ENCODE results near the gene FBXO31.
"Not testable (repeated sequence)": the region's sequence is repeated elsewhere in the genome, so short reads cannot be mapped to it uniquely, and the experiment has no call there.

FBXO31 gene

GRCh38 chr16:87362828-87363559 lies 20.6 kb downstream of the FBXO31 start:
- not testable (repeated sequence) for DNase-seq (ENCODE audit: low read depth)

GRCh38 chr16:87361916-87362619 lies 21.5 kb downstream of the FBXO31 start:
- no peak for DNase-seq (ENCODE audit: low read depth)

DNA sequence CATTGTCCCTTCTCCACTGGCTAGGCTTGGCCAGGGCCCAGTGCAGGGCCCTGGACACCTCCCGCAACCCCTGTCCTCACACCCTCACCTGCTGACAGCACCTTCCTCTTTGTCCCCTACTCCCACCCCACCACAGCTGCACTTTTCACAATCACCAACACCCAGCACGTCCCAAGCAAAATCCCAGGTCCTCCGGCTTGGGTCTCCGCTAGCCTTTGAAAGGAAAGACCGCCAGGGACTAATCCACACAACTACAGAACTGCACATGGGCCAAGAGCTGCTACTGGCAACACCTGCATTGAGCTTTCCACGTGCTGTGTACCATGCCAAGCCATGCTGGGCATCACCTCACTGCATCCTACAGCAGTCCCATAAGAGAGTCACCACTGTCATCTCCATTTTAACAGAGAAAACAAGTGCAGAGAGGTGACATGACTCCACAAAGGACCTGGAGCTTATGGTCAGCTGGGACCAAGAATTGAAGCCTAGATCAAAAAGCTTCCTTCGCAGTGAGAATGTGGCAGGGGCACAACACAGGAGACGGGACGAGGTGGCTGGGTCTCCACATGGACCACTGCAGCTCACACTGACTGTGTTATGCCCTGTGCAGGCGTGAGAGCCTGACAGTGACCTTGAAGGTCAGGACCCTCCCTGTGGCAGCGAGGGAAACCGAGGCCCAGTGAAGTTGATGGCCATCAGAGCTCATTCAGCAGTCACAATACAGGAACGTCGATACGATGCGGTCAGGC lies 22.5 kb downstream of the FBXO31 start:
- DNase-seq (ENCODE audit: low read depth): no peak

GRCh38 chr16:87359121-87359520 lies 24.5 kb downstream of the FBXO31 start:
- no peak for DNase-seq (ENCODE audit: low read depth)

- DNase-seq (ENCODE audit: low read depth): no peak
These were observed 24.9 kb downstream of the FBXO31 start for GRCh38 chr16:87358696-87359095.

- no peak for DNase-seq (ENCODE audit: low read depth)
These were observed 25.3 kb downstream of the FBXO31 start for GRCh38 chr16:87358250-87358649.

DNA sequence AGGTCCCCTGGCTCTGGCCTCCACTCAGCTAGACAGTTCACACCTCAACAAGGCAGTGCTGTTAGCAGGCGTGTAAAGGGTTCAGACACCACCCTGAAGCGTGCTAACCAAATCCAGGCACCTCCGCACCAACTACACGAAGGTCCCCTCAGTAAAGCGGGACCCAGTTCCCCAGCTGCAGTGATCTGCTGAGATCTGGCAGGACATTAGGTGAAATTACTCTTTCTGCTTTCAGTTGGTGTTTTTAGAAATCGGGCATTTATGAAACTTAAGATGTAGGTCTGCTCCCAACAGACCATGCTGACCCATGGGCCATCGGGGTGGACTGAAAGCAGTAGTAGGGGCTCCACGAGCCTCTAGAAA lies 27.1 kb downstream of the FBXO31 start:
- DNase-seq (ENCODE audit: low read depth): no peak

DNA sequence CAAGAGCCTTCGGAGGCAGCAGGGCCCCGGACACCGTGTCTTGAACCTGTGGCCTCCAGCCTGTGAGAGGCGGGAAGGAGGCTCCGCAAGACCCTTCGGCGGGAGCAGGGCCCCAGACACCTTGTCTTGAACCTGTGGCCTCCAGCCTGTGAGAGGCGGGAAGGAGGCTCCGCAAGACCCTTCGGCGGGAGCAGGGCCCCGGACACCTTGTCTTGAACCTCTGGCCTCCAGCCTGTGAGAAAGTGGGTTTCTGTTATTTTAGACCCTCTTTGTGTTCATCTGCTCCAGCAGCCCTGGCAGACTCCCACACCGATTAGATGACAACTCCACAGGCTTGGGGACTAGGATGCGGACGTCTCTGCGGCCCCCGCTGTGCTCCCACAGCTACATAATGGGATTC lies 30.0 kb downstream of the FBXO31 start:
- no peak for DNase-seq (ENCODE audit: low read depth)

- no peak for DNase-seq (ENCODE audit: low read depth)
These were observed 30.8 kb downstream of the FBXO31 start for GRCh38 chr16:87352818-87353217.

DNA sequence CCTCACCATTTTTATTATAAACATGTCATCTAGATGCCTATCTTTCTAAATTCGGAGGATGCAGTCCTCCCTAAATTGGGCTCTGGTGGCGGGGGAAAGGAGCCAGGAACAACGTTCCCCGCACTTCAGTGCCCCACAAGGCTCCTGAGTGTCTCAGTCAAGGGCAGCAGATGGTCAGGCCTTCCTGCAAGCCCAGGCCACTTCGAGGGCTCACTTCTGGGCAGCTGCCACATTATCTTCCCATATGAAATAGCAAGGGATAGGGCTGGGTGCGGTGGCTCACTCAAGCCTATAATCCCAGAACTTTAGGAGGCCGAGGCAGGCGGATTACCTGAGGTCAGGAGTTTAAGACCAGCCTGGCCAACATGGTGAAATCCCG lies 32.3 kb downstream of the FBXO31 start:
- DNase-seq (ENCODE audit: low read depth): no peak

DNA sequence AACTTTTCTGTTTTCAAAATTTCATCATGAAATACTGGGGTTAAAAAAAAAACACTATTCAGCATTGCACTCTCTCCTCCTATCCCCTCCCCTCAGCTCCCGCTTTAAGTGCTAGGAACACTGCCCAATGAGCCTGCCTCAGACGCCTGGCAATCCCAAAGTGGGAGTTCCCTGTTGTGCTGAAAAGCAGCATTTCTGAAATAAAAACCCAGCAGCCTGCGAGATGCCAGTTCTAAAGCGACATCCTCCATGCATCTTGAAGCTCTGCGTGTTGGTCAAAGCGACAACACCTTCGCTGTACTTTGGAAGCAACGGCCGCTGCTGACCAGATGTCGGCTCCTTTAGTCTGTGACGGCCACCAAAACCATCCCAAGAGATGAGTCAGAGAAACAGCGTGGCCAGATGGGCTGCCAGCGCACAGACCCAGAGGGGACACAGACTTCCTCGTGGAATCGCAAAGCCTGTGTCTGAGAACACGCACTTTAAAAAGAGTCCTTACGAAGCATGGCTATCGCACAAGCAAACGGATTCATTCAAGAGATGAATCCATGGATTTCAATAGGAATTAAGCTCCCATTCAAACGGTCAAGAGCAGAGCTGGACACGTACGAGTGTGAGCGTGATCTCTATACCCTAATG lies 32.8 kb downstream of the FBXO31 start:
- no peak for DNase-seq (ENCODE audit: low read depth)

DNA sequence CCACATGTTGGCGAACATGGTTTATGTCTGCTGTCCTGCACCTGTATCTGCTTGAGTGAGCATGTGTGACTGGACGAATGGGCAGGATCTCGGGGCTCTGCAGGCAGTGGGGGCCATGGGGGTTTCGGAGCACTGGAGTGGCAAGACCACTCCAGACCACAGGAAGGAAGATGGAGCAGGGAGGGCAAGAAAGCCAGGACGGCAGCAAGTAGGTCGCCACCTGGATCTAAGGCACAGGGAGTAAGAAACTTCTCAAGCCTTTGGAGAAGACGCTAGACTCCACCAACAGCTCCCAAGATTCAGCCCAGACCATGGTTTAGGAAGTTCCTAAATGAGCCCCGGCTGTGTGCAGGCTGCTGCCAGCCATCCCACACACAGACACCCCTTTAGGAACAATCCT lies 33.5 kb downstream of the FBXO31 start:
- DNase-seq (ENCODE audit: low read depth): no peak

- no peak for DNase-seq (ENCODE audit: low read depth)
These were observed 34.9 kb downstream of the FBXO31 start for GRCh38 chr16:87348616-87349157.

- DNase-seq (ENCODE audit: low read depth): no peak
These were observed 35.5 kb downstream of the FBXO31 start for GRCh38 chr16:87347932-87348615.

DNA sequence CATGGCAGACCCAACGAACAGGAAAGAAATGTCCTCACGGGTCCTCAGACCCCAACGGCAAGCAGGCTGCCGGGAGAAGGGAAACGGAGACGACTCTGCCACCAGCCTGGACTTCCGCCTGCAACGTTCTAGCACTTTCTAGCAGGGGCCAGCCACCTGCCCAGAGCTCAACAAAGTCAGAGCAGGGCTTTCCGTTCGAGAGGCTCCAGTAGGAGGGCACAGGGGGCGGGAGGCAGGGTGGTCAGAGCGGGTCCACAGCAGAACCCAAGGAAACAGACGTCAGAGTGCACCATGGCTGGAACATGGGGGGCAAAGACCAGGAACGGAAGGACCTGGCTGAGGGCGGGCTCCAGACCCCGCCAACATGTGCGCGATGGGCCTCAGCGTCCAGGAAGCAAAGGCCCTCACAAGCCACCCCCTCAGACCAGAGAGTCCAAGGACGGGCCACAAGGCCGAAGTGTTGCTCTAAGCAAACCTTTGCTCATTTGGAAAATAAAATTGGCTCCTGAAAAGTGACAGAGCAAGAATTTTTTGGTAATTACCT lies 37.0 kb downstream of the FBXO31 start:
- no peak for DNase-seq (ENCODE audit: low read depth)

- DNase-seq (ENCODE audit: low read depth): no peak
These were observed 37.7 kb downstream of the FBXO31 start for GRCh38 chr16:87345726-87346424.

GRCh38 chr16:87344931-87345631 lies 38.5 kb downstream of the FBXO31 start:
- no peak for DNase-seq (ENCODE audit: low read depth)

GRCh38 chr16:87344165-87344930 lies 39.2 kb downstream of the FBXO31 start:
- no peak for DNase-seq (ENCODE audit: low read depth)

GRCh38 chr16:87343753-87344050 lies 39.9 kb downstream of the FBXO31 start:
- no peak for DNase-seq (ENCODE audit: low read depth)
